Measurements from ENCODE around the gene FXYD6. TPM values are rescaled to one million over a fixed set of nuclear protein-coding genes. Genes with fewer than 3 reads are reported as not detected.

FXYD6 gene
- total RNA-seq, 1 donor from 2014 or later: 95.6 TPM

DNA sequence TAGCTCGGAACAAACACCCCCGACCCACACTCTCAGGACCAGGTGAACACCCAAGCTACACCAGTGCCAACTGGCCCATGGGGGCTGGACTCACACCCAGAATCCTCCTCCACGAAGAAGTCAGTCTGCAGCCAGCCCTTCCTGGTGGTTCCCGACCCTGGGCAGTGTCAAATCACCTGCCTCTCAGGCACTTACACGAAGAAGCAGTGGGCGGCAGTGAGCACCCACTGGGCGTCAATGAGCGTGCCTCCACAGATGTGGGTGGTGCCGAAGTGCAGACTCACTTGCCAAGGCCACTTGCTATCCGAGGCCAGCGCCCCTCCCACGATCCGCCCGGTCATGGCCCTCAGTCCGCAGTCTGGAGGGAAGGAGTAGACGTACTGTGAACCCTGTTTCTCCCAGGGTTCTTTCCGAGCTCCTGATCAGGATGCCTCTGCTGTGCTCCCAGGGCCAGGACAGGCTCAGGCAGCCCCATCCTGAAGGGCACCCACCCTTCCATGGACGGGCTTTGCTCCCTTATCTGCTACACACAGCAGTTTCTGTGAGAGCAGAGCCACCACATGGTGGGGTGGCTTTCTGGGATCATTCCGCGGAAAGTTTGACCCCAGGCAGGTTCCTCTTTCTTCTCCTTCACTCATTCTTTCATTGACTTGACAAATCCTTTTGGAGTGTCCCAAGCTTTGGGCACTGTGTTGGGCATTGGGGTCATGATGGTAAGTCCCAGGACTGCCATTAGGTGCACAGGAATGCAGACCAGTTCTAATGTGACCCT lies 33.3 kb upstream of the FXYD6 start:
- Histone ChIP-seq H3K4me1 (peaks cover 1% of the 10 kb centered on the region), H3K36me3 (no peaks in the 10 kb centered on the region), H2AFZ (replicated peaks) (no peak overlapping the region), H4K20me1 (ENCODE audit: low read depth) (no peaks in the 10 kb centered on the region), H3F3A (ENCODE audit: low read depth) (no peaks in the 10 kb centered on the region), H3K4me2 (no peak overlapping the region), H3K9ac (no peak overlapping the region), H3K27ac (no peak overlapping the region), H3K4me3 (no peak overlapping the region), H3K27me3 (no peaks in the 10 kb centered on the region), H3K79me2 (ENCODE audit: low read depth) (no peaks in the 10 kb centered on the region), H3K9me3 (ENCODE audit: low read depth) (no peaks in the 10 kb centered on the region)
- Mint-ChIP-seq H3K27ac (peak overlapping the region; percentile 21), H3K4me1 (peaks cover 29% of the 10 kb centered on the region), H3K4me3 (no peak overlapping the region), H3K9me3 (no peaks in the 10 kb centered on the region), H3K27me3 (ENCODE audit: insufficient read depth, low read depth) (peaks cover 8% of the 10 kb centered on the region), H3K36me3 (no peaks in the 10 kb centered on the region)
- TF ChIP-seq EZH2 (IDR thresholded peaks at IDR 0.05): no peak
- TF ChIP-seq EZH2phosphoT487 (IDR thresholded peaks at IDR 0.05): no peak
- DNase-seq (ENCODE audit: low spot score): no peak

DNA sequence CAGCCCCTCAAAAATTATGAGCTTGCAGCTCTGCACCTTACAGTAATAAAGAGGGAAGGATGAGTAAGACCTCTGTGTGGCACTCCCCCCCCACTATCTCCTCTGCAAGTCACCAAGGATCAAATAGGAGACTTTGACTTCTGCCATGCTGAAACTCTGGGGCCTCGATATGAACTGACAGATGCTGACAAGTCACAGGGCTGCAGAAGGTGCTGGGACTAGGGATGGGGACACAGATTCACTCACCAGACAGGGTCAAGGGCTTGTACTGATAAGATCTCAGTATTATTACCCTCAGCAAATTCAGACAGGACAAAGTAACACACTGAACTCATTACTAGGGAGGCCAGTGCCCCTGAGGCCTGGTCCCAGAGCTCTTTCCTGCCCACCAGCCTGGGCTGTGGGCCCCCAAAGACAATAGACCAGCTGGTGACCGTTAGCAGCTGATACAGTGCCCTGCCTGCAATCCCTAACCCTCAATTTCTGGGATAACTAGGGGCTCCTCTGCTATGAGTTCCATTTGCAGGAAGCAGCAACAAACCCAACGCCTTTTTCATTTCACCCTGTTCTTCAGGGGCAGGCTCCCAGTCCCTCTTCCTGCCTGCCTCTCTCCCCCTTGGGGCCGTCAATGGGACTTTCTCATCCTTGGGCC lies 32.6 kb upstream of the FXYD6 start:
- Mint-ChIP-seq H3K9me3 (no peaks in the 10 kb centered on the region), H3K4me3 (no peak overlapping the region), H3K27me3 (ENCODE audit: insufficient read depth, low read depth) (peaks cover 7% of the 10 kb centered on the region), H3K4me1 (peaks cover 23% of the 10 kb centered on the region), H3K27ac (peak overlapping the region; percentile 65), H3K36me3 (no peaks in the 10 kb centered on the region)
- no peaks in the 10 kb centered on the region for H3F3A ChIP-seq (ENCODE audit: low read depth)
- no peaks in the 10 kb centered on the region for H3K4me1 ChIP-seq
- H3K27me3 ChIP-seq: no peaks in the 10 kb centered on the region
- no peak overlapping the region for H3K9ac ChIP-seq
- TF ChIP-seq, protein P1, sequence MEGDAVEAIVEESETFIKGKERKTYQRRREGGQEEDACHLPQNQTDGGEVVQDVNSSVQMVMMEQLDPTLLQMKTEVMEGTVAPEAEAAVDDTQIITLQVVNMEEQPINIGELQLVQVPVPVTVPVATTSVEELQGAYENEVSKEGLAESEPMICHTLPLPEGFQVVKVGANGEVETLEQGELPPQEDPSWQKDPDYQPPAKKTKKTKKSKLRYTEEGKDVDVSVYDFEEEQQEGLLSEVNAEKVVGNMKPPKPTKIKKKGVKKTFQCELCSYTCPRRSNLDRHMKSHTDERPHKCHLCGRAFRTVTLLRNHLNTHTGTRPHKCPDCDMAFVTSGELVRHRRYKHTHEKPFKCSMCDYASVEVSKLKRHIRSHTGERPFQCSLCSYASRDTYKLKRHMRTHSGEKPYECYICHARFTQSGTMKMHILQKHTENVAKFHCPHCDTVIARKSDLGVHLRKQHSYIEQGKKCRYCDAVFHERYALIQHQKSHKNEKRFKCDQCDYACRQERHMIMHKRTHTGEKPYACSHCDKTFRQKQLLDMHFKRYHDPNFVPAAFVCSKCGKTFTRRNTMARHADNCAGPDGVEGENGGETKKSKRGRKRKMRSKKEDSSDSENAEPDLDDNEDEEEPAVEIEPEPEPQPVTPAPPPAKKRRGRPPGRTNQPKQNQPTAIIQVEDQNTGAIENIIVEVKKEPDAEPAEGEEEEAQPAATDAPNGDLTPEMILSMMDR (IDR thresholded peaks at IDR 0.05): no peak
- no peak for TF ChIP-seq EZH2phosphoT487 (IDR thresholded peaks at IDR 0.05)
- TF ChIP-seq EZH2 (IDR thresholded peaks at IDR 0.05): no peak
- no peak overlapping the region for H3K4me2 ChIP-seq
- H3K4me3 ChIP-seq: no peak overlapping the region
- no peaks in the 10 kb centered on the region for H3K36me3 ChIP-seq
- no peak overlapping the region for H2AFZ ChIP-seq (replicated peaks)
- DNase-seq (ENCODE audit: low spot score): no peak
- no peaks in the 10 kb centered on the region for H3K79me2 ChIP-seq (ENCODE audit: low read depth)
- H3K27ac ChIP-seq: no peak overlapping the region
- no peaks in the 10 kb centered on the region for H4K20me1 ChIP-seq (ENCODE audit: low read depth)
- no peaks in the 10 kb centered on the region for H3K9me3 ChIP-seq (ENCODE audit: low read depth)

DNA sequence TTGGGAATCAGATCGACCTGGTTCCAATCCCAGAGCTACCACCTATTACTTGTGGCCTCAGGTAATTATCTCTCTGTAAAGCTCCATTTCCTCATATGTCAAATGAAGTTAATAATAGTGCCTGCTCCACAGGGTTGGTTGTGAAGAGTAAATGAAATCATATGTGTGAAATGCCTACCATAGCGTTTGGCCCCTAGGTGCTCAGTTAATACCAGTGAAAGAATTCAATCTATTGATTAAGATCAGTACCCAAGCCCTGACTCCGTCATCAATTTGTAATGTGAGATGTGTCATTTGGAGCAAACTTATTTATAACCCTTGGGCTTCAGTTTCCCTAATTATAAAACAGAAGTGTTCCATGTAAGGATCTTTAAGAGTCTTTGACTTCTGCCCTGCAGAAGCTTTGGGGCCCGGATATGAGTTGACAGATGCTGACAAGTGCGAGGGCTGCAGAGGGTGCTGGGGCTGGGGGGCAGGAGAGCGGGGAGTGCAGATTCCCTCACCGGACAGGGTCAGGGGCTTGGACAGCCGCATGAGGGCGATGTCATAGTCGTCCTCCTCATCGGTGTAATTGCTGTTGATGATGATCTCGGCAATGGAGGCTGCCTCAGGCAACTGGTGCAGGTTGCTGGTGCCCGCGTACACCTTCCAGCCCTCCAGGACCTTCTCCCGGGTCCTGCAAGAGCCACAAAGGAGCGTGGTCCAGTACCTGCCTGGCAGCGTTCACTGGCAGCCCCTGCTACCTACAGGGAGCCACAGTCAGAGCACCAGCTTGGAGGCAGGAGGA lies 31.8 kb upstream of the FXYD6 start:
- DNase-seq (ENCODE audit: low spot score): no peak
- no peaks in the 10 kb centered on the region for H3K9me3 Mint-ChIP-seq
- H3K4me1 Mint-ChIP-seq: peaks cover 22% of the 10 kb centered on the region
- H3K4me3 ChIP-seq: no peak overlapping the region
- no peaks in the 10 kb centered on the region for H3K36me3 ChIP-seq
- H3K27ac ChIP-seq: no peak overlapping the region
- TF ChIP-seq, protein P1 (IDR thresholded peaks at IDR 0.05): no peak
- TF ChIP-seq EZH2 (IDR thresholded peaks at IDR 0.05) (no peak), EZH2phosphoT487 (IDR thresholded peaks at IDR 0.05) (no peak)
- peaks cover 7% of the 10 kb centered on the region for H3K27me3 Mint-ChIP-seq (ENCODE audit: insufficient read depth, low read depth)
- H3K4me3 Mint-ChIP-seq: no peak overlapping the region
- peak overlapping the region; percentile 12 for H3K27ac Mint-ChIP-seq
- no peaks in the 10 kb centered on the region for H3K36me3 Mint-ChIP-seq
- H3K27me3 ChIP-seq: no peaks in the 10 kb centered on the region
- no peaks in the 10 kb centered on the region for H3K79me2 ChIP-seq (ENCODE audit: low read depth)
- H3F3A ChIP-seq (ENCODE audit: low read depth): no peaks in the 10 kb centered on the region
- H3K9ac ChIP-seq: no peak overlapping the region
- H3K9me3 ChIP-seq (ENCODE audit: low read depth): no peaks in the 10 kb centered on the region
- no peak overlapping the region for H2AFZ ChIP-seq (replicated peaks)
- H3K4me2 ChIP-seq: no peak overlapping the region
- H4K20me1 ChIP-seq (ENCODE audit: low read depth): no peaks in the 10 kb centered on the region
- no peaks in the 10 kb centered on the region for H3K4me1 ChIP-seq

Measured in neural progenitor cell (in vitro differentiated cells).